Astrocyte of the spinal cord (primary cell): ENCODE results near the gene NT5C2.

Experiments
- DNase-seq: peaks from one replicate; pipeline ENCODE4 v3.0.0; 2011; ENCODE audit warnings: low read depth, low spot score
- H3K4me3 ChIP-seq: 2 replicates; pipeline ENCODE4 v1.5.1; 2011; ENCODE audit warnings: low read depth, mild to moderate bottlenecking, low read length, moderate library complexity
- CTCF ChIP-seq: IDR thresholded peaks from 2 replicates; pipeline ENCODE4 v1.5.1; 2012; ENCODE audit warnings: low read depth, mild to moderate bottlenecking, low read length, inconsistent platforms
- in situ Hi-C: cut with HindIII; loops from 2 replicates; pipeline ENCODE4 v1.10.0; 2017; ENCODE audit warnings: low sequenced_read_pairs

The NT5C2 gene

DNA sequence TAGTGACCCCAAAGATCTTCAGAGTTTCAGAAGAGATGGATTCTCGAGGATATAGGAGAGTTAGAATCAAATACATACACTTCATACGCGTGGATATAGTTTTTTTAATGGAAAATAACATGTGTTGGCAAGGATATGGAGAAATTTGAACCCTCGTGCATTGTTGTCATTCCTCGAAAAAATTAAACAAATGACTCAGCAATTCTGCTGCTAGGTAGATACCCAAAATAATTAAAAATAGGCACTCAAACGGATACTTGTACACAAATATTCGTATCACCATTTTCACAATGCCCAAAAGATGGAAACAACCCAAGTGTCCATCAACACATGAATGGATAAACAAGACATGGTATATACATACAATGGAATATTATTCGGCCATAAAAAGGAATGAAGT, 5.6 kb upstream of the NT5C2 start:
- no peak for DNase-seq
- TF ChIP-seq CTCF = no peak
- in situ Hi-C loops = no loop called here
- H3K4me3 ChIP-seq = no peak overlapping the region

DNA sequence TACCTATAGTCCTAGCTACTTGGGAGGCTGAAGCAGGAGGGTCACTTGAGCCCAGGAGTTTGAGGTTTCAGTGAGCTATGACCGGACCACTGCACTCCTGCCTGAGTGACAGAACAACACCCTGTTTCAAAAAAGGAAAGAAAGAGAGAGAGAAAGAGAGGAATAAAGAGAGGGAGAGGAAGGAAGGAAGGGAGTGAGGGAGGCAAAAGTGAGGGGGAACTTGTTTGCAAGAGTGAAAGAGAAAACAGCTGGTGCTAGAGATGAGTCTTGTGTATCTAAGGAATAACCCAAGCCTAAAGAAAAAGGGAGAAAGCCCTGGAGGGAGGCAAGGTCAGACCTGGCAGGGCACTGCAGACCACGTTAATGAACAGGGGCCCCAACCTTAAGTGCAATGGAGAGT, 4.8 kb upstream of the NT5C2 start:
- TF ChIP-seq CTCF = no peak
- DNase-seq = no peak
- no peak overlapping the region for H3K4me3 ChIP-seq
- in situ Hi-C loops = no loop called here

GRCh38 chr10:103197174-103197573, 4.1 kb upstream of the NT5C2 start:
- in situ Hi-C loops = no loop called here

GRCh38 chr10:103196516-103196915, 3.4 kb upstream of the NT5C2 start:
- no peak for DNase-seq
- TF ChIP-seq CTCF = no peak
- in situ Hi-C loops = no loop called here

More at GRCh38 chr10:103197174-103197573, 4.1 kb upstream of the NT5C2 start:
- DNase-seq = peak; percentile 73
- no peak overlapping the region for H3K4me3 ChIP-seq
- TF ChIP-seq CTCF = no peak

GRCh38 chr10:103193820-103194529, 903 bp upstream of the NT5C2 start:
- in situ Hi-C loops = no loop called here
- DNase-seq = peak; percentile 71
- no peak overlapping the region for H3K4me3 ChIP-seq
- no peak for TF ChIP-seq CTCF

More at GRCh38 chr10:103196516-103196915, 3.4 kb upstream of the NT5C2 start:
- H3K4me3 ChIP-seq = no peak overlapping the region

GRCh38 chr10:103192451-103193106, 493 bp downstream of the NT5C2 start:
- in situ Hi-C loops = no loop called here
- H3K4me3 ChIP-seq = peak overlapping the region; percentile 65
- no peak for TF ChIP-seq CTCF
- peak; percentile 83 for DNase-seq
